HUES6 (cell line): ENCODE results near the gene CHN1.
A peak's percentile ranks its signal among the peaks of the same experiment; 100 is the strongest.

ENCODE experiments used
- H3K27ac ChIP-seq: 2 replicates; pipeline ENCODE4 v1.7.0; 2013; ENCODE audit warnings: low read depth, mild to moderate bottlenecking, low read length, inconsistent platforms
- H3K27me3 ChIP-seq: 2 replicates; pipeline ENCODE4 v1.6.1; 2013; ENCODE audit warnings: low read length; ENCODE audit not compliant: control insufficient read depth, insufficient read depth
- H3K36me3 ChIP-seq: 2 replicates; pipeline ENCODE4 v1.6.1; 2013; ENCODE audit warnings: low read length; ENCODE audit not compliant: control insufficient read depth, insufficient read depth
- H3K4me1 ChIP-seq: 2 replicates; pipeline ENCODE4 v1.6.1; 2013; ENCODE audit warnings: low read length; ENCODE audit not compliant: control insufficient read depth, insufficient read depth
- H3K4me3 ChIP-seq: 2 replicates; pipeline ENCODE4 v1.5.1; 2013; ENCODE audit warnings: low read depth, low read length
- H3K9ac ChIP-seq: one replicate; pipeline ENCODE4 v1.6.1; 2013; ENCODE audit warnings: mild to moderate bottlenecking, low read length
- H3K9me3 ChIP-seq: 2 replicates; pipeline ENCODE4 v1.6.1; 2013; ENCODE audit warnings: low read depth, low read length; ENCODE audit not compliant: control insufficient read depth, insufficient read depth

The CHN1 gene

DNA sequence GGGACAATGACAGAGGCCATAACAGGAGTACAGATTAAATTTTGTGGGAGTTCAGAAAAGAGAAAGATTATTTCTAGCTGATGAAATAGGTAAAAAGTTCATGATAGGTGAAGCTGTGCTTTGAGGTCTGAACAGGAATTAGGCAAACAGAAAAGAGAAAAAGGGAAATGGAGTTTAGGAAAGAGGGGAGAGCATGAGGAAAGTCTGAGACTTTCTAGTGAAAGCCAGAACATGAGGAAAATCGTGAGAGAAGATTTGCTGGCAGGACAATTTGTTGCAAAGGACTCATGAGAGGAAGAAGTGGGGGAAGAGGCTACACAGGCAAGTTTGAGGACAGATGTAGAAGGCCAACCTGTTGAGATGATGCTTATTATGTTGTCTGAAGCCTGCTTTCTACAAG is 6.3 kb upstream of the CHN1 start:
- no peak overlapping the region for H3K27ac ChIP-seq
- H3K36me3 ChIP-seq: no peaks in the 10 kb centered on the region
- no peak overlapping the region for H3K9ac ChIP-seq
- H3K27me3 ChIP-seq: no peaks in the 10 kb centered on the region
- peaks cover 13% of the 10 kb centered on the region for H3K4me1 ChIP-seq
- H3K9me3 ChIP-seq: peaks cover 3% of the 10 kb centered on the region; the same call in 1 of the 2 replicates
- H3K4me3 ChIP-seq: no peak overlapping the region

- Histone ChIP-seq H3K9me3 (peaks cover 3% of the 10 kb centered on the region; the same call in 1 of the 2 replicates), H3K4me3 (no peak overlapping the region), H3K9ac (no peak overlapping the region), H3K27ac (no peak overlapping the region), H3K27me3 (no peaks in the 10 kb centered on the region), H3K36me3 (no peaks in the 10 kb centered on the region), H3K4me1 (peaks cover 16% of the 10 kb centered on the region)
These were observed 5.7 kb upstream of the CHN1 start for GRCh38 chr2:175010848-175011254.

DNA sequence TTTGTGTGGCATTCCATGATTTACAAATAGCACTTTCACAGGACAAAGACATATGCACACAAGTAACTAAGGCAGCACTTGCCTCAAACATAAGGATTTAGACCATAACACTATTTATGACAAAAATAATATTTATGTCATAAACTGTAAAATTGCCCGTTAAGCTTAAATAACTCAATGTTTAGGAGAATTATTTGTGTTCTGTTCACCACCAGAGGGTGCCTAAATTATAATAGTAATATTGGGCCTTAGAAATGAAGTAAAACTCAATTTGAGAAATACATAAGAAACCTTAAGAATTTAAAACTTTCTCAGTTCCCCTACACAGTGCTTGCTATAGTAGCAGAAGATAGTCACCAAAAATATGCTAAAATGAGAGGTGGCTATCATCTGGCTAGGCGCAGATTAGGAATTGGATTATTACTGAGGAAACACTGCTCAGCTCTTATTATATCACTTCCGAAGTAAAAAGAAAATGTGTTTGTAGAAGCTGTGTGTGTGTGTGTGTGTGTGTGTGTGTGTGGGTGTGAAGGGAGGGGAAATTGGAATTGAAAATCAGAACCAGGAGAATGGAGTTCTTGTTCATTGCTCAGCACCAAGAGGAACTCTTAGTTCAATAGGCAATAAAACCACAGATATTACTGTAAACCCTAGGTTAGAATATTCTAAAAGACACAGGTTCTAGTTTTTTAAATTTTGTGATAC is 4.9 kb upstream of the CHN1 start:
- Histone ChIP-seq H3K27ac (no peak overlapping the region), H3K4me1 (peaks cover 19% of the 10 kb centered on the region), H3K9ac (no peak overlapping the region), H3K9me3 (peaks cover 3% of the 10 kb centered on the region; the same call in 1 of the 2 replicates), H3K4me3 (no peak overlapping the region), H3K36me3 (no peaks in the 10 kb centered on the region), H3K27me3 (no peaks in the 10 kb centered on the region)

DNA sequence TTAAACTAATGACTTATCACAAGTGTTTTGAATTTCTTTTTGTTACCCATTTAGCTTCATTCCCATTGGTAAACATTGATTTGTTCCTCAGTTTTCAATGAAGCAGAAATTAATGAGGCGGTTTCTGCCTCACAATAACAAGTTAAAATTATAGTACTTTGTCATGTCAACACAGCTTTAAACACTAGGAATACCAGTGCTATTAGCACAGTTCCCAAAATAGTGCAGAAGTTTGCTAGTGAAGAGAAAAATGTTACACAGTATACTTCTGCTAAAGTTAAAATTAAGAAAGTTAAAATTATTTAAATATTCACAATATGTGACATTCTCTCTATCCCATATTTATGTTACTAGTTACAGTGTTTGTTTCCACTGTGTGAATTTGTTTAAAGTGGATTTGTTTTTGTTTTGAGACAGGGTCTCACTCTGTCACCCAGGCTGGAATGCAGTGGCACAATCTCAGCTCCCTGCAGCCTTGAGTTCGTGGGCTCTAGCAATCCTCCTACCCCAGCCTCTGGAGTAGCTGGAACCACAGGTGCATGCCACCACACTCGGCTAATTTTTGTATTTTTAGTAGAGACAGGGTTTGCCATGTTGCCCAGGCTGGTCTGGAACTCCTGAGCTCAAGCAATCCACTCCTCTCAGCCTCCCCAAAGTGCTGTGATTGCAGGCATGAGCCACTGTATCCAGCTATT is 3.8 kb upstream of the CHN1 start:
- no peaks in the 10 kb centered on the region for H3K9me3 ChIP-seq
- H3K27me3 ChIP-seq: no peaks in the 10 kb centered on the region
- H3K9ac ChIP-seq: no peak overlapping the region
- no peak overlapping the region for H3K4me3 ChIP-seq
- H3K27ac ChIP-seq: no peak overlapping the region
- H3K4me1 ChIP-seq: peaks cover 21% of the 10 kb centered on the region
- no peaks in the 10 kb centered on the region for H3K36me3 ChIP-seq

DNA sequence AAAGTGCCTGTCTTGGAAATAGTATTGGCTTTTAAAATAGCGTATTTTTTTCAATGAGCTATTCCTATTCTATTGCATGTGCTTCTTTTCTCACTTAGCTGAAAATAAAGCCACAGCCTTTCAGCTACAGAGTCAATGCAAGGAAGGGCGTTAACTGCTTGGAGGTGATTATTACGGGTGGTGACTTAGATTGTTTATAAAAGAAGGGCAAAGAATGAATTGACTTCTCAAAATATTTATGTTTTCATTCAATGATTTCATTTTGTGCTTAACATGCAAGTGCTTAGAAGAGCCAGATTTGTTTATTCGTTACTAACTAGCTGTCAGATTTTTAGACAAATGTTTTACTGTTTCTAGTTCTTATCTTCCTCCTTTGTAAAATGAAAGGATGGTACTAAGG is 2.8 kb upstream of the CHN1 start:
- Histone ChIP-seq H3K9ac (no peak overlapping the region), H3K4me3 (no peak overlapping the region), H3K27me3 (no peaks in the 10 kb centered on the region), H3K9me3 (no peaks in the 10 kb centered on the region), H3K27ac (no peak overlapping the region), H3K36me3 (no peaks in the 10 kb centered on the region), H3K4me1 (peaks cover 31% of the 10 kb centered on the region)

DNA sequence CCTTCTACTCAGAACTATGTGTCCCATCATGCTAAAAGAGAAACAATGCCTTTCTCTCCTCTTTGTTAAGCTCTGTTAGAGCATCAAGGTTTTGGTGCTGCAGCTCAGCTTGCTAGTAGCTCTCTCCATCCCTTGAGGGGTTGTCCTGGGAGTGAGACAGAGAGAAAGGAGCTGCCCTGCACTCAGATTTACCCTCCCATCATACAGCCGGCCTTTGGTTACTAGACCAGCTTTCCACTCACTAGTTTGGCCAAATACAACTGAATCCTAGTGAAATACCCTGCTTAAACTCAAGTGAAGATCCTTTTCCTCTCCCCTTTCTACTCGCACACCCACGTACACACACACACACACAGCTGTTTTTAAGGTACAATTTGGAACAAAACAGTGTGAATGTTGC is 2.3 kb upstream of the CHN1 start:
- H3K4me3 ChIP-seq: no peak overlapping the region
- H3K27me3 ChIP-seq: no peaks in the 10 kb centered on the region
- H3K36me3 ChIP-seq: no peaks in the 10 kb centered on the region
- H3K4me1 ChIP-seq: peaks cover 36% of the 10 kb centered on the region
- no peaks in the 10 kb centered on the region for H3K9me3 ChIP-seq
- H3K27ac ChIP-seq: no peak overlapping the region
- no peak overlapping the region for H3K9ac ChIP-seq

DNA sequence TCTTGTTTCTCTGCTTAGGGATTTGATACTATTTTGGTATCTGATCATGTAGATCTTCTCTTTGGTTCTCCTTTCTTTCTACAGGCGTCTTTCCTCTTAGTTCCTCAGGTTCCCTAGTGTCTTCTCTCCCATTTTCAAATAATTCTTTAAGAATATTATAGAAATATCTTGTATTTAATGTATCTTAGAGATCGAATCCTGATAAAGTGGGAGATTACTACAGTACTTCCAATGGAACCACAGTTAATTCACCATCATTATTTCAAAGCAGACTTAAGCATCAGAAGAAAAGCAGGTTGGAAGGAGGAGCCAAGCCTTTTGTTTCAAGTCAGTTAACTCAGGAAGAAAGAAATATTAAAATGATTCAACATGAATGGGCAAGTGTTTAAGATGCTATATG is 1.1 kb upstream of the CHN1 start:
- H3K27me3 ChIP-seq: no peaks in the 10 kb centered on the region
- H3K4me3 ChIP-seq: peak overlapping the region; percentile 97
- H3K9me3 ChIP-seq: no peaks in the 10 kb centered on the region
- no peak overlapping the region for H3K27ac ChIP-seq
- peaks cover 45% of the 10 kb centered on the region for H3K4me1 ChIP-seq
- H3K9ac ChIP-seq: no peak overlapping the region
- no peaks in the 10 kb centered on the region for H3K36me3 ChIP-seq

DNA sequence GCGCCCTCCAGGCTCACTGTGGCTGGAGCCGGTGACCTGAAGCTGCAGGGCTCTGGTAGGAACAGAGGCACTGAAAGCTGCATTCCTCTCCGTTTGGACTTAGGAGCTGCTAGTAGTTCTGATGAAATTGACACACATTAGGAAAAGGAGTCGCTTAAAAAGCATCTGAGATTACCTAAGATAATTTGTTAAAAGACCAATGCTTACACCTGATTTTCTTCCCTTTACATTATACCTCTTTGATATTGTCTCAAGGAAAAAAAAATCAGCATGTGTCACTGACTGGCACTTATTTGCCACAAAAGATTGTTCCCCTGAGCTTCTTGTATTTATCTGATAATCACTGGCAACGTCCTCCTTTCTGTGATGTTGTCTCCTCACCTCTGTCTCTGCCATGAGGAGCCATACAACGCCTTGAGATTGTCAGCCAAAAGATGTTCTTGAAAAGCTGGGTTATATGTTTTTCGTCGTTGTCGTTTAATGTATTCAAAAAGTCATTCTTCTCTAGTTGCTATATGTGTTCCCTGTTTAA is 618 bp upstream of the CHN1 start:
- Histone ChIP-seq H3K4me1 (peaks cover 45% of the 10 kb centered on the region), H3K9ac (peak overlapping the region; percentile 84), H3K27ac (peak overlapping the region; percentile 84)

GRCh38 chr2:175004730-175004979 is 526 bp downstream of the CHN1 start:
- Histone ChIP-seq H3K4me3 (peak overlapping the region; percentile 97), H3K9ac (peak overlapping the region; percentile 84), H3K4me1 (peaks cover 45% of the 10 kb centered on the region), H3K9me3 (no peaks in the 10 kb centered on the region), H3K36me3 (no peaks in the 10 kb centered on the region), H3K27me3 (no peaks in the 10 kb centered on the region), H3K27ac (peak overlapping the region; percentile 84)

More for the DNA sequence above, 618 bp upstream of the CHN1 start:
- Histone ChIP-seq H3K27me3 (no peaks in the 10 kb centered on the region), H3K36me3 (no peaks in the 10 kb centered on the region), H3K9me3 (no peaks in the 10 kb centered on the region), H3K4me3 (peak overlapping the region; percentile 97)

GRCh38 chr2:175003875-175004729 is 1.1 kb downstream of the CHN1 start:
- Histone ChIP-seq H3K27me3 (no peaks in the 10 kb centered on the region), H3K4me3 (peak overlapping the region; percentile 97), H3K4me1 (peaks cover 45% of the 10 kb centered on the region), H3K27ac (0 out of 2 replicates have a peak overlapping the region, but pooled peaks have one; percentile 16), H3K9ac (peak overlapping the region; percentile 64), H3K9me3 (no peaks in the 10 kb centered on the region), H3K36me3 (no peaks in the 10 kb centered on the region)
